HepG2 (cell line): ENCODE data around the gene GLE1. TPM values are rescaled to one million over a fixed set of nuclear protein-coding genes. Genes with fewer than 3 reads are reported as not detected.

Experiments
- ATF6 ChIP-seq: sonication (generic); formaldehyde crosslinking; conservative IDR thresholded peaks from 2 replicates; pipeline ENCODE4 v1.4.0; 2020; ENCODE audit warnings: missing genetic modification reagents
- CHCHD3 ChIP-seq: sonication (generic); formaldehyde crosslinking; IDR thresholded peaks from 2 replicates; pipeline ENCODE4 v1.8.0; 2022; ENCODE audit warnings: mild to moderate bottlenecking, missing genetic modification reagents, moderate library complexity
- GATA4 ChIP-seq: sonication (generic); IDR thresholded peaks from 2 replicates; pipeline ENCODE4 v1.6.1; 2016; ENCODE audit warnings: antibody characterized with exemption, low read depth, borderline replicate concordance
- GLI4 ChIP-seq: sonication (generic); formaldehyde crosslinking; IDR thresholded peaks from 2 replicates; pipeline ENCODE4 v1.5.1; 2020; ENCODE audit warnings: missing genetic modification reagents, mild to moderate bottlenecking, moderate library complexity, borderline replicate concordance
- ISX ChIP-seq: sonication (generic); formaldehyde crosslinking; conservative IDR thresholded peaks from 2 replicates; pipeline ENCODE4 v1.5.0; 2020; ENCODE audit warnings: missing genetic modification reagents
- MYNN ChIP-seq: sonication (generic); formaldehyde crosslinking; IDR thresholded peaks from 2 replicates; pipeline ENCODE4 v1.4.0; 2020; ENCODE audit warnings: mild to moderate bottlenecking, low read depth, missing genetic modification reagents
- NCOR1 ChIP-seq: fragments of 200-600 bp; sonication (generic); IDR thresholded peaks from 2 replicates; pipeline ENCODE4 v1.7.0; 2017; ENCODE audit warnings: antibody characterized with exemption, low read length, borderline replicate concordance
- NR2F6 ChIP-seq, 2 experiments: IDR thresholded peaks; 2 replicates each; pipeline ENCODE4 v1.6.1; 2016; ENCODE audit warnings: antibody characterized with exemption in 1 of 2, mild to moderate bottlenecking in 1 of 2
- NRL ChIP-seq: sonication (generic); formaldehyde crosslinking; IDR thresholded peaks from 2 replicates; pipeline ENCODE4 v1.5.0; 2020; ENCODE audit warnings: missing genetic modification reagents, mild to moderate bottlenecking, moderate library complexity, borderline replicate concordance
- POGZ ChIP-seq: sonication (generic); formaldehyde crosslinking; IDR thresholded peaks from 2 replicates; pipeline ENCODE4 v1.4.0; 2020; ENCODE audit warnings: mild to moderate bottlenecking, missing genetic modification reagents
- POLR2AphosphoS2 ChIP-seq: IDR thresholded peaks from 2 replicates; pipeline ENCODE4 v1.6.1; 2011; ENCODE audit warnings: low read depth, low read length, improper control_type of control experiment
- REL ChIP-seq: sonication (generic); formaldehyde crosslinking; conservative IDR thresholded peaks from 2 replicates; pipeline ENCODE4 v1.8.0; 2022; ENCODE audit warnings: mild to moderate bottlenecking, missing genetic modification reagents, moderate library complexity
- SNAPC5 ChIP-seq: sonication (generic); formaldehyde crosslinking; IDR thresholded peaks from 2 replicates; pipeline ENCODE4 v1.8.1; 2023; ENCODE audit warnings: mild to moderate bottlenecking, missing genetic modification reagents, borderline replicate concordance
- SYNCRIP ChIP-seq: fragments of 200-400 bp; formaldehyde crosslinking; IDR thresholded peaks from 2 replicates; pipeline ENCODE4 v1.6.1; 2018; ENCODE audit warnings: mild to moderate bottlenecking, low read depth, low read length; ENCODE audit not compliant: insufficient read depth
- TCF12 ChIP-seq, 2 experiments: fragments of 450-650 bp in 1 of 2; sonication (generic) in 1 of 2; formaldehyde crosslinking in 1 of 2; IDR thresholded peaks; 2 replicates each; pipeline versions ENCODE4 v1.6.1 to v1.8.0; 2017 to 2022; ENCODE audit warnings: antibody characterized with exemption in 1 of 2, mild to moderate bottlenecking in 1 of 2, missing genetic modification reagents in 1 of 2, moderate library complexity in 1 of 2
- XRCC5 ChIP-seq: fragments of 200-400 bp; formaldehyde crosslinking; optimal IDR thresholded peaks from 2 replicates; pipeline ENCODE3; 2017; ENCODE audit warnings: mild to moderate bottlenecking, low read length
- ZBTB21 ChIP-seq: sonication (generic); formaldehyde crosslinking; IDR thresholded peaks from 2 replicates; pipeline ENCODE4 v1.4.0; 2020; ENCODE audit warnings: missing genetic modification reagents
- ZFAT ChIP-seq: sonication (generic); formaldehyde crosslinking; conservative IDR thresholded peaks from 2 replicates; pipeline ENCODE4 v1.8.1; 2023; ENCODE audit warnings: missing genetic modification reagents, inconsistent platforms
- ZNF10 ChIP-seq: sonication (generic); formaldehyde crosslinking; IDR thresholded peaks from 2 replicates; pipeline ENCODE4 v1.4.0; 2020; ENCODE audit warnings: mild to moderate bottlenecking, low read depth, missing genetic modification reagents, borderline replicate concordance
- ZNF225 ChIP-seq: sonication (generic); formaldehyde crosslinking; IDR thresholded peaks from 2 replicates; pipeline ENCODE4 v1.4.0; 2020; ENCODE audit warnings: mild to moderate bottlenecking, missing genetic modification reagents
- ZNF430 ChIP-seq: sonication (generic); formaldehyde crosslinking; IDR thresholded peaks from 2 replicates; pipeline ENCODE4 v1.9.0; 2021; ENCODE audit warnings: mild to moderate bottlenecking, missing genetic modification reagents
- ZNF652 ChIP-seq: IDR thresholded peaks from 2 replicates; pipeline ENCODE4 v1.6.1; 2016; ENCODE audit warnings: low read depth, borderline replicate concordance
- ZNF713 ChIP-seq: sonication (generic); formaldehyde crosslinking; IDR thresholded peaks from 2 replicates; pipeline ENCODE4 v1.4.0; 2020; ENCODE audit warnings: mild to moderate bottlenecking, missing genetic modification reagents
- polyA plus RNA-seq, 8 experiments: library from polyadenylated mRNA; depleted of rRNA in 3 of 8; stranded (reverse) in 7 of 8; unstranded in 1 of 8; fragments of >200 nt; fragmentation: Illumina TruSeq in 4 of 8; extraction: Trizol in 4 of 8; gene quantifications; 2 replicates each; pipeline versions ENCODE4 v1.2.1 to v1.2.3, GENCODE V29; 2011 to 2016; ENCODE audit warnings: low read depth in 4 of 8, missing spikeins in 1 of 8, mixed read lengths in 1 of 8; ENCODE audit not compliant: insufficient read depth in 1 of 8
- total RNA-seq, 5 experiments: library from RNA; depleted of rRNA; stranded (reverse); fragments of >200 nt; fragmentation: Illumina TruSeq; extraction: Trizol; gene quantifications; 2 replicates each; pipeline ENCODE4 v1.2.3, GENCODE V29; 2016; ENCODE audit warnings: low read depth in 1 of 5

Gene GLE1
- total and polyA plus RNA-seq, 2 of the 13 experiments (the other 11 are each of a cell fraction or from before 2014, with no cell fraction given), result 14.7 to 28.8 TPM

DNA sequence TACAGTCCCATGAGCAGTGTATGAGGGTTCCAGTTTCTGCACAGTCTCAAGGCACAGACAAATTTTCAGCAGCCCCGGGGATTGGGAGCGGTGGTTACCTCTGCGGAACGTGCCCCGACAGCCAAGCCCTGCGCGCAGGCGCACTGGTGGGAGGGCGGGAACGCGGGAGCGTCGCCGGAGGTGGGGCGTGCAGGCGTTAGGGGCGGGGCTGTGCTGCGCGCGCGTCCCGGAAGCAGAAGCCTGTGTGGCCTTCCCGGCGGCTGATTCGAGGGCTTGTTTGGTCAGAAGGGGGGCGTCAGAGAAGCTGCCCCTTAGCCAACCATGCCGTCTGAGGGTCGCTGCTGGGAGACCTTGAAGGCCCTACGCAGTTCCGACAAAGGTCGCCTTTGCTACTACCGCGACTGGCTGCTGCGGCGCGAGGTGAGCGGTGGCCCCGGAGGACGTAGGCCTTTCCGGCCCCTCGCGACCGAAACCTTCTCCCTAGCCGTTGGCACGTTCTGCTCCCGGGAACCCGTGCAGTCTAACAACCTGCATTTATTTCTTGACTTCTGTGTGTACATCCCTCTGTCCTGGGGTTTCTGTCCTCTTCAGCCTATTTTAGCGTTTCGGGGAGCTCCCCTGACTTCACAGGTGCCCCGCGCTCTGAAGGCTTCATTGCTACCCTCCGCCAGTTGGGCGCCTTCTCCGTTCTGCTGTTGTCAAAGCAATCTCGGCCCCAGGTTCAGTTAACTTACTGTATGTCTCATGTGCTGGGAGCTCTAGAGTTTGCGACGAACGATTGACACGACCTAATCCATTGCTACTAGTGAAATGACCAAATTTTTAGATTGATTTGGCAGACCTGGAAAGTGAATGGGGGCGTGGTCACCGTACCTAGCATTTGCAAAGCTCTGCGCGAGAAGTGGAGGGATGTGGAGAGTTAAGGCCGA, at the start of gene GLE1 (continued):
- TF ChIP-seq TCF12 (IDR thresholded peaks at IDR 0.05) (no peak), TCF12 (CRISPR knock-in tag; IDR thresholded peaks at IDR 0.05) (peak; percentile 30; the same call in 1 of the 2 replicates), ZNF652 (no peak), SYNCRIP (no peak), NRL (no peak; the same call in 1 of the 2 replicates), MYNN (CRISPR knock-in tag) (0 out of 2 replicates have a peak, but pooled peaks have one; percentile 67), SNAPC5 (CRISPR knock-in tag) (peak; percentile 52; the same call in 1 of the 2 replicates), ZNF430 (CRISPR knock-in tag) (0 out of 2 replicates have a peak, but pooled peaks have one; percentile 57), ZNF225 (CRISPR knock-in tag) (peak; percentile 90), CHCHD3 (CRISPR knock-in tag) (no peak; the same call in 1 of the 2 replicates), XRCC5 (peak; percentile 10), NR2F6 (IDR thresholded peaks at IDR 0.05) (no peak), NR2F6 (CRISPR knock-in tag; IDR thresholded peaks at IDR 0.05) (peak; percentile 38; the same call in 1 of the 2 replicates), ZFAT (CRISPR knock-in tag) (peak; percentile 92), ZBTB21 (CRISPR knock-in tag) (no peak), ISX (CRISPR knock-in tag) (0 out of 2 replicates have a peak, but pooled peaks have one; percentile 55), POLR2AphosphoS2 (no peak), POGZ (CRISPR knock-in tag) (peak; percentile 18), GLI4 (CRISPR knock-in tag) (peak; percentile 29; the same call in 1 of the 2 replicates), GATA4 (peak; percentile 73; the same call in 1 of the 2 replicates), REL (CRISPR knock-in tag) (no peak), NCOR1 (no peak), ZNF10 (CRISPR knock-in tag) (no peak), ATF6 (CRISPR knock-in tag) (no peak; the same call in 1 of the 2 replicates), ZNF713 (CRISPR knock-in tag) (0 out of 2 replicates have a peak, but pooled peaks have one; percentile 26)
